Spinal cord (tissue), 10 donors: ENCODE results near the gene MIPEP. TPM values are rescaled to one million over a fixed set of nuclear protein-coding genes. Genes with fewer than 3 reads are reported as not detected.
"Not testable (repeated sequence)": the region's sequence is repeated elsewhere in the genome, so short reads cannot be mapped to it uniquely, and the experiment has no call there.

Experiments
- DNase-seq, 6 donors: peaks; one replicate each; pipeline versions ENCODE4 v3.0.0 to v3.0.0-alpha.2; 2013 to 2015; ENCODE audit warnings: low spot score in 6 of 6, low read depth in 4 of 6
- H3K27ac ChIP-seq: one replicate; pipeline ENCODE4 v1.5.1; 2013; ENCODE audit warnings: low read depth, low read length, control low read depth
- H3K27me3 ChIP-seq: one replicate; pipeline ENCODE4 v1.6.1; 2013; ENCODE audit warnings: low read length; ENCODE audit not compliant: control insufficient read depth, insufficient read depth
- H3K36me3 ChIP-seq: one replicate; pipeline ENCODE4 v1.6.1; 2013; ENCODE audit warnings: low read length; ENCODE audit not compliant: control insufficient read depth, insufficient read depth
- H3K4me1 ChIP-seq: one replicate; pipeline ENCODE4 v1.6.1; 2013; ENCODE audit warnings: low read length; ENCODE audit not compliant: control insufficient read depth, insufficient read depth
- H3K4me3 ChIP-seq: one replicate; pipeline ENCODE4 v1.5.1; 2013; ENCODE audit warnings: low read depth, low read length, control low read depth
- H3K9me3 ChIP-seq: one replicate; pipeline ENCODE4 v1.6.1; 2013; ENCODE audit warnings: low read length; ENCODE audit not compliant: control insufficient read depth, insufficient read depth
- WGBS: methylation state at CpG from one replicate; pipeline ENCODE4 v1.1.5; 2013; ENCODE audit warnings: missing lambda C conversion rate; ENCODE audit not compliant: insufficient coverage; 5-methylcytosine and 5-hydroxymethylcytosine counted together
- polyA plus RNA-seq, 2 donors: library from polyadenylated mRNA; unstranded; fragments of 120-200 nt; gene quantifications; one replicate each; pipeline ENCODE4 v1.2.1, GENCODE V29; 2013; ENCODE audit not compliant: insufficient read length in 2 of 2
- total RNA-seq, 2 donors: library from RNA; depleted of rRNA in 1 of 2; stranded (reverse); fragments of 120-200 nt in 1 of 2; fragments of >200 nt in 1 of 2; gene quantifications; one replicate each; pipeline versions ENCODE4 v1.2.3 to v1.2.4, GENCODE V29; 2013 to 2014
- donor health status: healthy.

The MIPEP gene
- total and polyA plus RNA-seq, 4 donors: 13.2 to 22.5 (median 14.8) TPM

DNA sequence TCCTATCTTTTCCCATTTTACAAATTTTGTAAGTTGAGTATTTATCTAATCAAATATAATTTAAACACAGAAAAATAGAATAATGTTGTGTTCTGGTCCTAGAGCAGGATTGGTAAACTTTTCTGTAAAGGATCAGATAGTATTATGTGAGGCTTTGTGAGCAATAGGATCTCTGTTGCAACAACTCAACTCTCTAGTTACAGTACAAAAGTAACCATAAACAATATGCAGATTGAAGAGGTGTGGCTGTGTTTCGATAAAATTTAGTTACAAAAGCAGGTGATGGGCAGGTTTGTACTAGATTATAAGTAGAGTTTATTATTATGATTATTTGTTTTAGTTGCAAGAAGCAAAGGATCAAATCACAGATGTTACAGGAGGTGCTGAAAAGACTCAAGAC lies 23.3 kb upstream of the MIPEP start:
- Histone ChIP-seq H3K27me3 (no peaks in the 10 kb centered on the region), H3K4me3 (no peak overlapping the region), H3K27ac (no peak overlapping the region), H3K9me3 (no peaks in the 10 kb centered on the region), H3K4me1 (no peaks in the 10 kb centered on the region), H3K36me3 (no peaks in the 10 kb centered on the region)
- no peak for DNase-seq
- 40% methylated on average over 1 of the region's 1 CpG for WGBS

DNA sequence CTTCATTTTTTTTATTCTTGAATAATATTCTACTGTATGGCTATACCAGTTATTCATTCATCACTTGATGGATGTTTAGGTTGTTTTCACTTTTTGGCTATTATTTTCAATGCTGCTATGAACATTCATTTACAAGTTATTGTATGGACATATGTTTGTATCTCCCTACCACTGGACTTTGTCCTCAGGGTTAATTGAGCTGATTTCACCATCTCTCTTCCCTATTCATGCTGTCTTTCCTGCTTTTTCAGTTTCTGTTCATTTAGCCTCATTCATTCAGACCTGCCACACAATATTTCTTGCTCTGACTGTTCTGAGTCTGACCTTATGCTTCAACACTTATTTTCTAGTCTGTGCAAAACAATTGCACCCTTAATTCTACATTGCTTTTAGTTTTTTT lies 20.4 kb upstream of the MIPEP start:
- H3K4me1 ChIP-seq: no peaks in the 10 kb centered on the region
- H3K9me3 ChIP-seq: no peaks in the 10 kb centered on the region
- no peaks in the 10 kb centered on the region for H3K36me3 ChIP-seq
- DNase-seq: no peak
- no peak overlapping the region for H3K4me3 ChIP-seq
- H3K27me3 ChIP-seq: no peaks in the 10 kb centered on the region
- no peak overlapping the region for H3K27ac ChIP-seq

DNA sequence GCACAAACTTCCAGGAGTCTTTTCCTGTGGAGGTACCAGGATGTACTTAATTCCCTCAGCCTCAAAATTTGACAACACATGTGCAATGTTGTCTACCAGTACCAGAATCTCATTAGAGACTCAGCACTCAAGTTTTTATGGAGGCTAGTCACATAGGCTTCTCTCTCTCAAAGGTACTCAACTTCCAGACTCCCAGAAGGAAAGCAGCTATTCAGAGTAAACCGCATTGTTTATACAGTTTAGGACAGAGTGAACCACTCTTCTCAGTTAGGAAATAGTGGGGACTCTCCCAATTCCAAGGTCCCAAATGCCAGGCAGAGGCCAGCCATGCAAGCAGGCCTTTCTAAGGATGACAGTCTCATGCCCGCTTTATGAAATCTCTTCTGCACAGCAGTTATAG lies 16.6 kb upstream of the MIPEP start:
- H3K27ac ChIP-seq: no peak overlapping the region
- H3K9me3 ChIP-seq: no peaks in the 10 kb centered on the region
- H3K4me3 ChIP-seq: no peak overlapping the region
- H3K27me3 ChIP-seq: peaks cover 15% of the 10 kb centered on the region
- DNase-seq: no peak
- no CpG with 5 or more reads among the region's 2 CpGs for WGBS
- H3K4me1 ChIP-seq: peaks cover 13% of the 10 kb centered on the region
- no peaks in the 10 kb centered on the region for H3K36me3 ChIP-seq

DNA sequence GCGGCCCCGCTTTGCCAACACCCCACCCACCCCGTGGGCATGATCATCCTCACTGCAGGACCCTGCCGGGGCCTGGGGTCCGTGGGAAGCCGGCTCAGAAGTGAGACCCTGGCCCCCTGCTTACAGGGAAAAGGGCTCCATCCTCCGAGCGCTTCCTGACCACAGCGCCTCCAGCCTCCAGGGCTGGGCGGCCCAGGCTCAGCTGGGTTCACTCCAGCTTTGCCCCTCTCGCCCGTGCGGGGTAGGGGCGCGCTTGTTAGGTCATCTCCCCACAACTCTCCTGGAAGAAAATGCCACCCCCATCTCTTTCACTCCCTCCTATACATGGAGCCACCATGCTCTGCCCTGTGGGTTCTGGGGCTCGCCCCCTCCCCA lies 14.7 kb upstream of the MIPEP start:
- Histone ChIP-seq H3K4me1 (peaks cover 13% of the 10 kb centered on the region), H3K9me3 (no peaks in the 10 kb centered on the region), H3K36me3 (no peaks in the 10 kb centered on the region), H3K4me3 (peak overlapping the region; percentile 9), H3K27ac (no peak overlapping the region), H3K27me3 (peaks cover 15% of the 10 kb centered on the region)
- no peak for DNase-seq
- WGBS: 42% methylated on average over 11 of the region's 16 CpGs

DNA sequence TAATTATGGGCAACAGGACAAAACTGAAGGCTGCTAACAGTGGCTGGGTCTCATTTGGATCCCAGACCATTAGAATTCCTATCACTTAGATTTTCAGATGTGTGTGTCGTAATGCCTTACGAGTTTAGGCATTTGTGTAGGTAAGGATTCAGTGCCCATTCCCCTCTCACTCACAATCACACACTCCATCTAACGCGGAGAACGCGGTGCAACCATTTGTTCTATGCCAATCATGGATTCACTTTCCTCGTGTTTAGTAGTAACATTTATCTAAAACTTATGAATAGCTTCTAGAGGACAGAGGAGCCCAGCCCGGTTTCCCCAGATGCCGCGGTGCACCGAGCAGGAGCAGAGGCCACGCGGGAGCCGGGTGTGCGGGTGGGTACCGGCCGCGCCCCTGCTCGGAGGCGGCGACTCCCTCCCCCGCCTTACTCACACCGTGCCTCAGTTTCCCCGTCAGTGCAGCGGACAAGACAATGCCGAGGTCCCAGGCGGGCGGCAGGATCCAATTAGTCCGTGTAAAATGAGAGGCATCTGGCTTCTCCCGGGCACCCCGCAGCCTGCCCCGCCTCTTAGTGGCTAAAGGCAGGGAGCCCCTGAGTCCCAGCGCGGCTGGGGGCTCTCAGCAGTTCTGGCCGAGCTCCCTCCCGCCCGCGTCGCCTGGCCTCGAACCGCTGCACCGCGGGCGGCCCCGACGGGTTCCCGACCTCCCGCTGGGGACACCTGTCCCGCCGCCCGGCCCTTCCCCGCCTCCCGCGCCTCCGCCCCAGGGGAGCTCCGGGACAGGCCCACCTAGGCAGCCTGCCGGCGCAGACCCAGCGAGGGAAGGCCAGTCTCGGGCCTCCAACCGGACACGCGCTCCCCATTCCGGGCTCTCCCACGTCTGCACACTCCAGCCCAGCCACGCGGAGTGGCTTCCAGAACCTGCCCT lies 14.0 kb upstream of the MIPEP start:
- peak overlapping the region; percentile 27 for H3K4me3 ChIP-seq
- DNase-seq: peak in 1 of 6 donors; percentile 15

DNA sequence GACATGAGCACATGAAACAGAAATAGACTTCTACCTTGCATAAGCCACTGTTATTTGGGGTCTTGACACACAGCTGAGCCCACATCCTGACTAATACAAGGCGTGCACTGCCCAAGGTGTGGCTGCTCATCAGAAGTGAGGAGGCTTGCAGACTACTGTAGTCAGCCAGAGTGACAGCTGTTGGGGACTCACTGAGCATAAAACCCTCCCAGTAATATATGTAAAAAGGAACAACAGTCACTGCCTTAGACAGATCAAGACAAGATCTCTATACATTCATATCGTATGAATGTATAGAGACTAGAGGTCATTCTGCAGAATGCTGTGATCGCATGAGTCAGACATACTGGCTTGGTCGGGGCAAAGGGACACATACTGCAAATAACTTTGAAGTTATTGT lies 12.2 kb upstream of the MIPEP start:
- H3K27ac ChIP-seq: no peak overlapping the region
- 100% methylated on average over 1 of the region's 4 CpGs for WGBS

More for the DNA sequence above, 14.0 kb upstream of the MIPEP start:
- WGBS: 1% methylated on average over 60 of the region's 67 CpGs
- Histone ChIP-seq H3K27ac (no peak overlapping the region), H3K27me3 (peaks cover 15% of the 10 kb centered on the region), H3K36me3 (no peaks in the 10 kb centered on the region), H3K9me3 (no peaks in the 10 kb centered on the region), H3K4me1 (peaks cover 13% of the 10 kb centered on the region)

DNA sequence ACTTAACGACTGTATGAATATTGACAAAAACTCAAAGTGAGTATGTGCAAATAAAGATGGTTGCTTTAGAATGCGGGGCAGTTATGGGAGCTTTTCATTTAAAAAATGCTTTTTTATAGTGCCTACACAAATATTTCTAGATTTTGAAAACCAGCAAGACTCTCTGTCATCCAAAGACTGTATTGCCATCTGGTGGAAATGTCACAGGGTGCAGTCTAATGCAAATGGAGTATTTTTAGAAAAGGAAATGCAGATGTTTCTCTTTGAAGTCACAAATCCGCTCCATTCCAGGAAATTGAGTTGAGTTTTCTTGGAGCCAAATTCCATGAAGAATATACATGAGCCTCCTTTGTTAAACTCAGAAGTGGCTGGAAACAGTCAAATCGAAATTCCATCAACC lies 10.4 kb upstream of the MIPEP start:
- H3K27me3 ChIP-seq: peaks cover 15% of the 10 kb centered on the region
- H3K4me1 ChIP-seq: peaks cover 13% of the 10 kb centered on the region
- no peaks in the 10 kb centered on the region for H3K36me3 ChIP-seq
- H3K9me3 ChIP-seq: no peaks in the 10 kb centered on the region
- no peak overlapping the region for H3K27ac ChIP-seq
- WGBS: no CpG with 5 or more reads among the region's 4 CpGs
- peak in 3 of 6 donors; percentile 28 to 84 (median 72) for DNase-seq
- no peak overlapping the region for H3K4me3 ChIP-seq

More for the DNA sequence above, 12.2 kb upstream of the MIPEP start:
- Histone ChIP-seq H3K4me1 (peaks cover 13% of the 10 kb centered on the region), H3K4me3 (no peak overlapping the region), H3K9me3 (no peaks in the 10 kb centered on the region), H3K27me3 (peaks cover 15% of the 10 kb centered on the region), H3K36me3 (no peaks in the 10 kb centered on the region)
- DNase-seq: no peak

DNA sequence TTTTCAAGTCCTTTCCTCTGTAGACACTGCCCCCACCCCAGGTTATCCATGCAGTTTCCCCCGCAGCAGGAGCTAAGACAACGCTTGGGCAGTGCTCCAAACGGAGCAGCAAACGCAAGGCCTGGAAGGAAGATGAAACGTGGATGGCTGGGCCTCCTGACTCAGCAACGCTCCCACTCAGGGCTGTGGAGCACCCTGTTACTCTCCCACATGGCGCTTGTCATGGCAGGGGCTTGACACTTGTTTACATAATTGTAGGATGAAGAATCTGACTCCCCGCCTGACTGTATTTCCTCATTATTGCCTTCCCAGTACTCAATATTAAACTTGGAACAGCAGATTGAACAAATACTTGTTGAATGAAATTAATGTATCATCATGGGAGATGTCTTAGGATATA lies 8.9 kb upstream of the MIPEP start:
- Histone ChIP-seq H3K4me1 (peaks cover 1% of the 10 kb centered on the region), H3K36me3 (no peaks in the 10 kb centered on the region), H3K27me3 (peaks cover 6% of the 10 kb centered on the region), H3K4me3 (no peak overlapping the region), H3K27ac (no peak overlapping the region), H3K9me3 (no peaks in the 10 kb centered on the region)
- 80% methylated on average over 1 of the region's 8 CpGs for WGBS
- no peak for DNase-seq

DNA sequence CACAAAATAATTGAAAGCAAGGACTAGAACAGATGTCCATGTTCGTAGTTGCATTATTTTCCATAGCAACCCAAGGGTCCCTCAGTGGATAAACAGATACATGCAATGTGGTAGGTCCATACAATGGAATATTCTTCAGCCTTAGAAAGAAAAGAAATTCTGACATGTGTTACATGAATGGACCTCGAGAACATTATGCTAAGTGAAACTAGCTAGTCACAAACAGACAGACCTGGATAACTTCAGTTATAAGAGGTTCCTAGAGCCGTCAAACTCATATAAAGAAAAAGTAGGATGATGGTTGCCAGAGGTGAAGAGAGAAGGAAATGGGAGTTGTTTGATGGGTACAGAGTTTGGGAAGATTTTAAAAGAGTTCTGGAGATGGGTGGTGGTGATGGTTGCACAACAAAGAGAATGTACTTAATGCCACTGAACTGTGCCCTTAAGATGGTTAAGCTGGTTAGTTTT lies 8.3 kb upstream of the MIPEP start, which contains the start of gene C1QTNF9B:
C1QTNF9B (minus strand) TSS at position 51 of the 468 bp plus-strand sequence.
- H3K27me3 ChIP-seq, H3K9me3 ChIP-seq, DNase-seq, H3K27ac ChIP-seq, H3K36me3 ChIP-seq, H3K4me1 ChIP-seq, H3K4me3 ChIP-seq: not testable (repeated sequence)
- WGBS: no CpG with 5 or more reads among the region's 3 CpGs

DNA sequence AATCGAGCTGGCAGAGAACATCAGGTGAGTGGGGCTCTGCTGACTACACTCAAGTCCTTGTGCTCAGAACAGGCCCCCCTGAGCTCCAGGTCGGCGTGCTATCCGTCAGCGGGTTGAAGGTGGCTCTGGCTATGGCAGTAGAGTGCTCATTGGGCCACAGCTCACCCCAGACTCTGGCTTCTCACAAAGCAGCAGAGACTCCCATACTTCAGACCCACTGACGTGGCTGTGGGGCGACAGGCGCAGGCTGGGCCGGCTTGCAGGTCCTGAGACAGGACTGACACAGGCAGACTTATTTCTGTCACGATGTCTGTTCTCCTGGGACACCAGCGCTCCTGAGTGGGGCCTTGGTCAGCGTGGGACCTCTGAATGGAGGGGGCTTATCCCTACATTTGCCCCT lies 5.5 kb upstream of the MIPEP start:
- H3K27ac ChIP-seq, H3K27me3 ChIP-seq, H3K9me3 ChIP-seq, H3K4me1 ChIP-seq, H3K4me3 ChIP-seq, H3K36me3 ChIP-seq, DNase-seq: not testable (repeated sequence)
- WGBS: 83% methylated on average over 5 of the region's 12 CpGs
